Right lobe of liver (tissue), 6 donors: Measurements from ENCODE around the gene ITSN1. TPM values are rescaled to one million over a fixed set of nuclear protein-coding genes. Genes with fewer than 3 reads are reported as not detected.

Experiments used
- ATAC-seq, 4 donors: fragments of 200-7000 bp; cut with Tn5 transposase; one replicate each; pipeline ENCODE4 v1.9.1; 2020; ENCODE audit warnings: mild to moderate bottlenecking in 4 of 4, moderate library complexity in 4 of 4
- DNase-seq, 3 donors: peaks; one replicate each; pipeline ENCODE4 v3.0.0-alpha.2; 2020
- H3K27ac ChIP-seq, 3 donors: fragments of 200-600 bp; one replicate each; pipeline ENCODE4 v1.8.0; 2022
- H3K27me3 ChIP-seq, 2 donors: fragments of 200-600 bp; one replicate each; pipeline ENCODE4 v1.8.0; 2022
- H3K36me3 ChIP-seq, 4 donors: fragments of 200-600 bp; sonication (generic) in 1 of 4; one replicate each; pipeline versions ENCODE4 v1.5.1 to v1.8.0; 2017 to 2022; ENCODE audit warnings: control low read depth in 1 of 4
- H3K4me1 ChIP-seq, 4 donors: fragments of 200-600 bp; sonication (generic) in 1 of 4; one replicate each; pipeline versions ENCODE4 v1.5.1 to v1.8.0; 2017 to 2022; ENCODE audit warnings: control low read depth in 1 of 4
- H3K4me3 ChIP-seq, 3 donors: fragments of 200-600 bp; one replicate each; pipeline ENCODE4 v1.8.0; 2022
- H3K9me3 ChIP-seq, 4 donors: fragments of 200-600 bp; sonication (generic) in 1 of 4; one replicate each; pipeline versions ENCODE4 v1.5.1 to v1.8.0; 2017 to 2022; ENCODE audit warnings: control low read depth in 1 of 4
- POLR2A ChIP-seq: fragments of 450-650 bp; IDR thresholded peaks from one replicate; pipeline ENCODE4 v1.6.1; 2017; ENCODE audit warnings: antibody characterized with exemption, mild to moderate bottlenecking
- WGBS: methylation state at CpG from one replicate; pipeline ENCODE4 v1.1.6; 2018; ENCODE audit warnings: low coverage, low lambda C conversion rate; ENCODE audit not compliant: insufficient coverage; ENCODE audit errors: missing lambda C conversion rate; 5-methylcytosine and 5-hydroxymethylcytosine counted together
- intact Hi-C, 2 donors: fragments of 100-400 bp; cut with DNase I; formaldehyde crosslinking; loops; one replicate each; pipeline versions ENCODE4 v1.11.2 to v1.14.1; 2022
- total RNA-seq, 6 experiments: library from RNA; depleted of rRNA in 2 of 6; stranded (reverse); fragments of >200 nt in 2 of 6; fragmentation: NEBNext Ultra II Directional in 3 of 6; extraction: Animal tissue kit (Norgen Biotek cat#: 25700) in 3 of 6; gene quantifications; one replicate each; pipeline versions ENCODE4 v1.1.0 to v1.2.4, GENCODE V29; 2016 to 2023
- TF ChIP-seq, protein P1 (sequence below), 4 donors: fragments of 200-600 bp in 3 of 4; fragments of 450-650 bp in 1 of 4; IDR thresholded peaks; one replicate each; pipeline versions ENCODE4 v1.5.1 to v1.8.0; 2016 to 2022; ENCODE audit warnings: antibody characterized with exemption in 4 of 4, mild to moderate bottlenecking in 2 of 4
- donor health status: DM: no; HTN: yes; CAD: no.
- donor health status: DM: no; HTN: no; CAD: no.
- donor health status: DM: no; HTN: no; CAD: no.
- donor health status: DM: no; HTN: yes; CAD: no.
- donor health status: DM: no; HTN: yes; CAD: no.

The ITSN1 gene
- total RNA-seq, 6 experiments from 2014 or later, result 27.8 to 63.1 (median 33.8) TPM

DNA sequence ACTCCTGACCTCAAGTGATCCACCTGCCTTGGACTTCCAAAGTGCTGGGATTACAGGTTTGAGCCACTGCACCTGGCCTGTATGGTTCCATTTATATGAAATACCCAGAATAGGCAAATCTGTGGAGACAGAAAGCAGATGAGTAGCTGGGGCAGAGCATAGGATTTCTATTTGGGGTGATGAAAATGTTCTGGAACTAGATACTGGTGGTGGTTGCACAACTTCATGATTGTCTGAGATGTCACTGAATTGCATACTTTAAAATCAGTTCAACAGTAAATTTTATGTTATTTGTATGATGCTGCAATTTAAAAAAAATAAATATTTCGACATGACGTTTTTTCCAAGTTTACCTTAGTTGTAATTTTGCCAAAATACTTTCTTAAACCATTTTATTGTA is 23.9 kb downstream of the ITSN1 start:
- TF ChIP-seq, protein P1, sequence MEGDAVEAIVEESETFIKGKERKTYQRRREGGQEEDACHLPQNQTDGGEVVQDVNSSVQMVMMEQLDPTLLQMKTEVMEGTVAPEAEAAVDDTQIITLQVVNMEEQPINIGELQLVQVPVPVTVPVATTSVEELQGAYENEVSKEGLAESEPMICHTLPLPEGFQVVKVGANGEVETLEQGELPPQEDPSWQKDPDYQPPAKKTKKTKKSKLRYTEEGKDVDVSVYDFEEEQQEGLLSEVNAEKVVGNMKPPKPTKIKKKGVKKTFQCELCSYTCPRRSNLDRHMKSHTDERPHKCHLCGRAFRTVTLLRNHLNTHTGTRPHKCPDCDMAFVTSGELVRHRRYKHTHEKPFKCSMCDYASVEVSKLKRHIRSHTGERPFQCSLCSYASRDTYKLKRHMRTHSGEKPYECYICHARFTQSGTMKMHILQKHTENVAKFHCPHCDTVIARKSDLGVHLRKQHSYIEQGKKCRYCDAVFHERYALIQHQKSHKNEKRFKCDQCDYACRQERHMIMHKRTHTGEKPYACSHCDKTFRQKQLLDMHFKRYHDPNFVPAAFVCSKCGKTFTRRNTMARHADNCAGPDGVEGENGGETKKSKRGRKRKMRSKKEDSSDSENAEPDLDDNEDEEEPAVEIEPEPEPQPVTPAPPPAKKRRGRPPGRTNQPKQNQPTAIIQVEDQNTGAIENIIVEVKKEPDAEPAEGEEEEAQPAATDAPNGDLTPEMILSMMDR (IDR thresholded peaks at IDR 0.05), result no peak
- no peak for TF ChIP-seq POLR2A
- peak in 2 of 4 donors; percentile 27 to 40 for ATAC-seq

DNA sequence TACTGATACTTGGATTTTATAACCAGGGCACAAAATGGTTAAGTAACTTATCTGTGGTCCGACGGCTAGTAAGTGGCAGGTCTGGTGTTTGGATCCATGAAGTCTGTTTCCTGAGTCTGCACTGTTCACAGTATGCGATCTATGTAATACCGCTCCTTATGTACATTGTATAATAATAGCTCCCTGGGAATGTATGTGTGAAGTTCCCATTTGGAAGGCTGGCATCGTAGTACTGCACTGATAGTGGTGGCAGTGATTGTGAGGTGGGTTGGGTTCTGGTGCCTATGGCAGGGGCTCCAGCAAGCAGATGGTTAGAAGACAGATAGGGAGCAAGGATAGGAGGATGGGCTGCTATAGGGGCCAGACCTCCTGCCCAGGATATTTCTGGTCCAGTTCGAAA is 25.3 kb downstream of the ITSN1 start:
- no peak for TF ChIP-seq POLR2A
- TF ChIP-seq, protein P1 (IDR thresholded peaks at IDR 0.05), result no peak
- no peaks in the 10 kb centered on the region for H3K36me3 ChIP-seq
- H3K9me3 ChIP-seq, result no peaks in the 10 kb centered on the region
- WGBS, result 65% methylated on average over 5 of the region's 6 CpGs
- ATAC-seq, result no peak
- intact Hi-C loops, result no loop called here
- H3K4me3 ChIP-seq, result no peak overlapping the region
- H3K27ac ChIP-seq, result no peak overlapping the region
- no peaks in the 10 kb centered on the region for H3K27me3 ChIP-seq
- no peak for DNase-seq
- H3K4me1 ChIP-seq, result peaks cover 0 to 18% (median 6%) of the 10 kb centered on the region in 4 donors

More for the DNA sequence above, 23.9 kb downstream of the ITSN1 start:
- WGBS, result 42% methylated on average over 2 of the region's 2 CpGs
- intact Hi-C loops, result no loop called here
- Histone ChIP-seq H3K4me3 (no peak overlapping the region), H3K9me3 (no peaks in the 10 kb centered on the region), H3K27me3 (no peaks in the 10 kb centered on the region), H3K36me3 (no peaks in the 10 kb centered on the region), H3K4me1 (peaks cover 0 to 18% (median 6%) of the 10 kb centered on the region in 4 donors), H3K27ac (no peak overlapping the region)
- no peak for DNase-seq

DNA sequence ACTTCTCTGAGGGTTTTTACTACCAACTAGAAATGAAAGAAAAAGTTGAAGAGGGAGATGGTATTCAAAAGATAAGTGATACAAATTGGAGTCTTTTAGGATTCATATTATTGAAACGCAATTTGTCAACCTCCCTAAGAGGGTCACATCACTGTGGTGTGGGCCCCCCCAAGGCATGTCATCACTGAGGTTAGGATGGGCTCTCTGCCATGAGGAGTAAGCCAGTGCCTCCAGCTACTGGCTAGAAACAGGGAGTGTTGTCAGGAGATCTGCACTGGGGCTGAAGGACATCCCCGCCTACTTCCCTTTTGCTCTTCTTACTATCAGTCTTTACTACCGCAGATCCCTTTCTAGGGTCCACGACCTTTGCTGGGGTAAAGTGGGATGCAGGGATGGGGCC is 25.9 kb downstream of the ITSN1 start:
- Histone ChIP-seq H3K27ac (peak overlapping the region in 1 of 3 donors; percentile 36), H3K9me3 (no peaks in the 10 kb centered on the region), H3K4me1 (peaks cover 0 to 19% (median 6%) of the 10 kb centered on the region in 4 donors), H3K36me3 (no peaks in the 10 kb centered on the region), H3K4me3 (no peak overlapping the region), H3K27me3 (no peaks in the 10 kb centered on the region)
- intact Hi-C loops, result no loop called here
- peak; percentile 17 to 35 (median 26) for ATAC-seq
- WGBS, result 32% methylated on average over 4 of the region's 4 CpGs
- DNase-seq, result no peak
- no peak for TF ChIP-seq POLR2A
- TF ChIP-seq, protein P1 (IDR thresholded peaks at IDR 0.05), result no peak

DNA sequence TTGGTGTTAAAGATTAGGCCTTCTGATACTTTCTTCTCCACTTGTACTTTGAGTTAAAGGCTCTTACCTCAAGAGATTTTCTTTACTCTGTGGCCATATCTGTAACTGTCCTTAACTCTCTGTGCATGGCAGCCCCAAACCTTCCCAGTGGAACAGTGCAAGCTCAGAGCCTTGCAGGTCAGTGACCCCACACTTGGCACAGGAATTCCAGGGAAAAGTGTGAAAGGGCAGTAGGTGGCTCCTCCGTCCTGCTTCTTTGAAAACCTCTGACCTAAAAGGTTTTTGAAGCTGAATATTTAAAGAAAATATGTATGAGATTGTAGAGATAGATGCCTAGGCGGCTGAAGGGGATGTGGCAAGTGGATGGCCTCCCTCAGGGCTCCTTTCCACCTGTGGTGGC is 26.3 kb downstream of the ITSN1 start:
- Histone ChIP-seq H3K4me3 (no peak overlapping the region), H3K27ac (peak overlapping the region in 1 of 3 donors; percentile 36), H3K27me3 (no peaks in the 10 kb centered on the region), H3K4me1 (peaks cover 0 to 23% (median 8%) of the 10 kb centered on the region in 4 donors), H3K9me3 (no peaks in the 10 kb centered on the region), H3K36me3 (no peaks in the 10 kb centered on the region)
- intact Hi-C loops, result no loop called here
- 44% methylated on average over 2 of the region's 2 CpGs for WGBS
- no peak for TF ChIP-seq POLR2A
- TF ChIP-seq, protein P1 (IDR thresholded peaks at IDR 0.05), result peak in 1 of 4 donors; percentile 35
- ATAC-seq, result peak; percentile 88 to 96 (median 92)
- DNase-seq, result peak; percentile 43 to 69 (median 62)
